GM10266 (cell line): Measurements from ENCODE around the gene APOA5.
A peak's percentile ranks its signal among the peaks of the same experiment; 100 is the strongest.

ENCODE experiments used
- DNase-seq: peaks from one replicate; pipeline ENCODE4 v3.0.0; 2012; ENCODE audit errors: extremely low spot score
- TF ChIP-seq, protein P1 (sequence below): IDR thresholded peaks from 2 replicates; pipeline ENCODE4 v1.5.1; 2012; ENCODE audit warnings: mild to moderate bottlenecking, low read depth; ENCODE audit not compliant: control insufficient read depth, insufficient read depth; ENCODE audit errors: missing control alignments

APOA5 gene

DNA sequence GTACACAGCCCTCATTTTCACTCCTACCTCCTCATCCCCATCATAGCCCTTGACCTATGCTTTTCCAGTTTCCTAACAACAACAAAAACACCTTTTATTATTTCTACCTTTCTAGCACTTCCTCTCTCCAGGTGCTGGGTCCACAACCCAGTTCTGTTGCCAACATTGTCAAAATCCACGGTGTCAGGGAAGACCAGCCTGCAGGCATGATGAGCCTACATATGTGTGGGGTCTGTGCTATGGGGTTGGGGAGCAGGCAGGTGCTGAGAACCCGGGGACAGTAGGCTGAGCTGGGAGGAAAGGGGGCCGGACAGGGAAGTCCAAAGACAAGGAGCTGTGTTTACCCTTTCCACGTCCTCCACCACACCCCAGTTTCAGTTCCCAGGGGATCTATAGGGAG, 3.1 kb downstream of the APOA5 start:
- DNase-seq, result no peak
- TF ChIP-seq, protein P1, sequence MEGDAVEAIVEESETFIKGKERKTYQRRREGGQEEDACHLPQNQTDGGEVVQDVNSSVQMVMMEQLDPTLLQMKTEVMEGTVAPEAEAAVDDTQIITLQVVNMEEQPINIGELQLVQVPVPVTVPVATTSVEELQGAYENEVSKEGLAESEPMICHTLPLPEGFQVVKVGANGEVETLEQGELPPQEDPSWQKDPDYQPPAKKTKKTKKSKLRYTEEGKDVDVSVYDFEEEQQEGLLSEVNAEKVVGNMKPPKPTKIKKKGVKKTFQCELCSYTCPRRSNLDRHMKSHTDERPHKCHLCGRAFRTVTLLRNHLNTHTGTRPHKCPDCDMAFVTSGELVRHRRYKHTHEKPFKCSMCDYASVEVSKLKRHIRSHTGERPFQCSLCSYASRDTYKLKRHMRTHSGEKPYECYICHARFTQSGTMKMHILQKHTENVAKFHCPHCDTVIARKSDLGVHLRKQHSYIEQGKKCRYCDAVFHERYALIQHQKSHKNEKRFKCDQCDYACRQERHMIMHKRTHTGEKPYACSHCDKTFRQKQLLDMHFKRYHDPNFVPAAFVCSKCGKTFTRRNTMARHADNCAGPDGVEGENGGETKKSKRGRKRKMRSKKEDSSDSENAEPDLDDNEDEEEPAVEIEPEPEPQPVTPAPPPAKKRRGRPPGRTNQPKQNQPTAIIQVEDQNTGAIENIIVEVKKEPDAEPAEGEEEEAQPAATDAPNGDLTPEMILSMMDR, result no peak

DNA sequence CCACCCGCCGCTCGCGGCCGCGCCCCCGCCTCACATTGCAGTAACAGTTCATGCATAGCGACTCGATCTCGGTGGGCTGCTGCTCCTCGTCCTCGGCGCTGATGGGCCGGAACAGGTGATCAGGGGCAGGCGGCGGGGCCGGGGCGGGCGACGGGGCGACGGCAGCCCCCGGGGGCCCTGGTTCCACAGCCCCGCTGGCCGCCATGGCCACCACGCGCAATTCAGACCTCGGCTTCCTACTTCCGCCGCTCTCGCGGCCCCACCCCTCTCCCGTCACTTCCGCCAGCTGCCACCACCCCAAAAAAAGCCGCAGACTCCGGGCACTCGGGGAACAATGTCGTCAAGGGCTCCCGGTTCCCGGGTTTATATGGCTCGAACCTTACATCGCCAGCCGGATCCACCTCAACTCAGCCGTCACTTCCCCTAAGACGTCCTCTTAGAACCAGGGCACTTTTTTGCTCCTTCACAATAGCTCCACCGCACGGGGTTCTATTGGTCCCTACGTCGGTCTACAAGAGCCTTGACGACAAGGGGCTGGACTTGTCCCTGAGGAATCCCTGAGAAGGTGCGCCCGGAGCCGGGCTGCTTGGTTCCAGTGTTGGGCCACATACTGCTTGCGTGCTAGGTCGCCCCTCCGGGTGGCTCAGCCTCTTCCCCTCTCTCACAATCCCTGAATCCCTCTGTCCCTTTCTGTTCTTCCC, 3.7 kb downstream of the APOA5 start, which contains the start of gene ZPR1:
Gene ZPR1 (minus strand): TSS at position 238 of the 701 bp plus-strand sequence. CDS start 33 bp downstream, at position 205.
- TF ChIP-seq, protein P1, result no peak
- peak; percentile 95 for DNase-seq

DNA sequence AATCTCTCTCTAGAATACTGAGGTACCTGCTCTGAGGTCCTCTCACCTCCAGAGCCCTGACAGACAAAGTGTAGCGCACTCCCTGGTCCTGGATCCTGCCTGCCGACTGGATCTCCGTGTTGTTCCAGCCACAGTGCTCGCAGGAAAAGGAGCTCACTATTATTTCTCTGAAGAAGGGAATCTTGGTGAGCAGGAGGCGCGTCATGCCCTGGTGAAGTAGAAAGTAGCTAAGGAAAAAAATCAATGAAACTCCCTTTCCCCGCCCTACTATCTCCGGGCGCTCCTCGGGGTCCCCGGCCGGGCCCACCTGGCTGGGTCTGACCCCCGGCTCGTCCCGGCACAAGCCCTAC, 4.3 kb downstream of the APOA5 start:
- no peak for DNase-seq
- TF ChIP-seq, protein P1, result no peak

DNA sequence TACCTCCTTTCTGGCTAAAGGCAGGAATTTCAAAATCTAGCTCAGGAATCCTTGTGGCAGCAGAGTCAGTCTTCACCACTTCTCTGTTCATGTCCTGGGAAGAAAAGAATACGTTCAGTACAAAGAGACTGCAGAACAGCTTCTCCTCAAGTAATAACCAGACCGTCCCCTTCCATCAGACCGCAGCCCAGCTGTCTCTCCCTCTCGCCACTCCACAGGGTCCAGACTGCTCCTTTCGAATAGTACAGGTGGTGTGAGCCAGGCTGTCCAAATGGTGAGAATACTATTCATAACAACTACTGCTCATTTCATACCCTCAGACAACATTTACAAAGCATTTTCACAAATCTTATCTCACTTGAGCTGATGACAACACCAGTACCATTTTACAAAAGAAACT, 4.7 kb downstream of the APOA5 start:
- TF ChIP-seq, protein P1, result no peak
- no peak for DNase-seq

DNA sequence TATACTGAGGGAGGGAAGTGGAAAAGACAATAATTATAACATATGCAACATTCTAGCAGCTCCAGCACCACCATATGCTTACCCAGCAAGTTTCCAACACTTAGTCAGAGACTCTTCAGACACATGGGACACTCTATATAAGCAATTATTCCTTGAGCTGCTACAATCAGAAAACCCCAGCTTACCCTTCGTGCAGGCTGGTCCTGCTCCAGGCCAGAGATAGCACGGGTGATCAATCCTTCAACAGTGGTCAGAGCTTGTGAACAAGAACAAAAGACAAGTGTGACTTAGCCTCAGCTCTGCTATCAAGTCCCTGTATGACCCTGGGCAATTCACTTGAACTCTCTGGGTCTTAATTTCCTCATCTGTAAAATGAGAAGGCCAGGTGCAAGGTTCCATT, 5.4 kb downstream of the APOA5 start:
- TF ChIP-seq, protein P1, result no peak
- DNase-seq, result no peak

DNA sequence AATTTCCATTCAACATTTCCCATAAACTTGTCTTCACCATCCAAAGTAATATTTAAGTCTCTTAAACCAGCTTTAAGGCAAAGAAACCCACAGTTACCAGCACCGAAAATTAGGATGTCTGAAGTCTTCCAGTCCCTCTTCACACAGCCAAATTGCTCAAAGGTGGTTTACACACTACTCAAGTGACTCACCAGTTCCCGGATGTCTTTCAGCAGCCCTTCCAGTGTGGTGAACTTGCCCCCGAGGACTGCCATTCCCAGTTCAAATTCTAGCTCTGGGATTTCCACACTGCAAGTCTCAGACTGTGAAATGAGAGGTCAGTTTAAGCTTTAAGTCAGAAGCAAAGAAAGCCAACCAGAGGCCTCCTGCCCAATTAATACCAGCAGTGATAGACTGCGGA, 9.0 kb downstream of the APOA5 start:
- TF ChIP-seq, protein P1, result no peak
- no peak for DNase-seq

DNA sequence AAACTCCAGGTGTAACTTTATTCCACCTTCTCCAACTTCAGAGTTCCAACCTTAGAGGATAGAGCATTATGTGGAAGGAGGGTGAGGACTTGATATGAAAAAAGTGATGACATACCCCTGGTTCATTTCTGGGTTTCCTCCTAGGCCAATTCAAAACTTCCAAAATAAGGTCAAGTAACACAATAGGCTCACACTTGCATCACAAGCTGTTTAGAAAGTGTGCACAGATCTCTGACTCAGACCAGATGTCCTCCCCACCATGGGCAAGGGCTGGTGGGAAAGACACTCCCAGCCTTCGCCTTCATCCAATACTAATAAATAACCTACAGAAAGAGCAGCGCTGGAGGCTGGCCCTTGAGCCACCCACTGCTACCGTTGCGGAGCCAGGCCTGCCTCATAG, 13.1 kb downstream of the APOA5 start:
- DNase-seq, result no peak
- TF ChIP-seq, protein P1, result no peak
